HG03354 (cell line): Measurements from ENCODE around the gene TOX4.

Experiments used
- ATAC-seq: cut with Tn5 transposase; IDR thresholded peaks from one replicate; pipeline ENCODE4 v1.9.1; 2021; ENCODE audit warnings: mild to moderate bottlenecking; ENCODE audit not compliant: unreplicated experiment, poor library complexity, severe bottlenecking

The TOX4 gene

DNA sequence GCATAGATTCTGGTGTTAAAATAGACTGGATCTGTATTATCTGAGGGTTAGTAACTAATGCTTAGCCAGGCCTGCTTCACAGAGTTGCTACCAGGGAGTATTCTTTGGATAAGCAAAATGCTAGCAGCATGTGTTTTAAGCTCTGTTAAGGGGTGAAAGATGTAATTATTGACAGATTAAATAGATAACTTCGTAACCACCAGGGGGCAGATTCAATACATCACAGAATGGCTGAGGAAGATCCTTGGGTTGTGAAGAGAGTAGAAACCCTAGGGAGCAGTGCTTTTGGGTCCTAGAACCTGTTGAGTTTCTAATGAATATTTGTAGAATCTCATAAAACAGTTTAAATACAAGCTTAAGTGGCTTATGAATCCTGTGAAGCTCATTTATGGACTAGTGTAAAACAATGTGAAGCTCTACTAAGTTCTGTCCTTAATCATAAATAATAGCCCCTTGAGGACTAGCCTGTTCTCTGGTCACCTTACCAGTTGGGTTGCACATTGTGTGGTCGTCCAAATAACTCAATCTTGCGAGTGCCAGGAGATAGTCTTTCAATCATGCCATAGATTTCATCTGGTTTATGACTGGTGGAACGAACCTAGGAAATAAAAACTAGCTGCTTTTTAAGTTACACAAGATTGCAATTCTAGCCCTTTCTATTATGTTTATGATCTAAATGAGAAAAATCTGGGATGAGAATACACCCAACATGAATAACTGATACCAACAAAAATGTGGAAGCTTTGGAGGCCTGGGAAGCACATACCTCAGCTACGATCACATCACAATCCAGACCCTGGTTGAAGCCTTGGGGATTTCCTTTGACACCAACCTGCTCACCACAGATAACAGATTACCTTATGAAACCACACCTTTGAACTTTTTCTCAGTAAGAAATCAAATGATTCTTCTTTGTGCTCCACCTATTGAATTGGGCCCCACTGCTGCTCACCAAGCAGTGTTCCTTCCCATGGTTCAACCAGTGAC, 21.8 kb downstream of the TOX4 start:
- peak; percentile 60 for ATAC-seq

DNA sequence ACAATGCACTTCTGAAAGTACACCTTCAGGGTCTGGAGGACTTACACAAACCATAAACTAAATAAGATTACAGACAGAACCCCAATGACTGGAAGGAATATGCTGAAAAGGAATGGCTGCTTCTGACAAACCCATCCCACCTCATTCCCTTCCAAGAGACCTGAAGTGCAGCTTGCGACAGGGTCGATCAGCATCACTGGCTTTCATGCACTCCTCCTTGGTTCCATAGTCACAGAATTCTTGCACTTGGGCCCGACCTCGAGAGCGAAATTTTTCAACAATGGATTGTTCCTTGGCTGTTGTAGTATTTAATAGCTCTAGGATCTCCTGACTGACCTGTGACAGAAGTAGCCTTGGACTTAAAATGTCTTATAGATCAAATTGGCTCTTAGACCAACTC, 24.6 kb downstream of the TOX4 start:
- ATAC-seq: no peak

DNA sequence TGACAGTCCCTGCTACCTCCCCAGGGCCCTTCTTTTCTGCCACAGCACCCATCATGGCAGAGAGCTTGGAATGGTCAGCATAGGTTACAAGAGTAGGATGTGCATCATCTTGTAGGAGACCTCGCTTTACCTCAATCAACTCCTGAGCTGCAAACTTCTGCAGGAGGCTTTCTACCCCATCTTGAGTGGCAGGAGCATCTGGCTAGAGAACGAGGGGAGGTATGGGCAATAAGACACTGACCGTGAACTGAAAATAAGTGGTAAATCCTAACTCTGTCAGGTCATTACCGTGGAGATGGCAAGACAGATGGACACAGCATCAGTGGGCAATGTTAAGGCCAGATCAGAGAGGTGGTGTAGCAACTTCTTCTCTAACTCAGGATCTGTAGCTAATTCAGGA, 26.4 kb downstream of the TOX4 start:
- ATAC-seq: no peak

DNA sequence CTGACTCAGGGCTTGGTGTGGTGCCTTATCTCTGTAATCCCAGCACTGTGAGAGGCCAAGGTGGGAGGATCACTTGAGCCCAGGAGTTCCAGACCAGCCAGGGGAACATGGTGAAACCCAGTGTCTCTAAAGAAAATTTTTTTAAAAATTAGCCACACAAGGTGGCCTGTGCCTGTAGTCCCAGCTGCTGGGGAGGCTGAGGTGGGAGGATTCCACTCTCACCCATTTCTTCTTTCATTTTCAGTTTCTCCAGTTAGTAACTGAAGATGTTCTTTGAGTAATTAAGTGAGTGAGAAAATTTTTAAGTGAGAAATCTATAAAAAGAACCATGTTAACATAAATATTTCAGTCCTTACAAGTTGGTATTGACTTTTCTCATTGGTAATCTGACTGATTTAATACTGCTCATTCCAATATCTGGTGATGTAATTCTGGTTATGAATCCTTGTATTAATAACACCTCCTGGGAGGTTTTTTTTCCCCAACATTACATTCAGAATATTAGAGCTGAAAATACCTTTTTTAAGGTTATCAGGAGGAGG, 28.1 kb downstream of the TOX4 start:
- peak; percentile 81 for ATAC-seq

DNA sequence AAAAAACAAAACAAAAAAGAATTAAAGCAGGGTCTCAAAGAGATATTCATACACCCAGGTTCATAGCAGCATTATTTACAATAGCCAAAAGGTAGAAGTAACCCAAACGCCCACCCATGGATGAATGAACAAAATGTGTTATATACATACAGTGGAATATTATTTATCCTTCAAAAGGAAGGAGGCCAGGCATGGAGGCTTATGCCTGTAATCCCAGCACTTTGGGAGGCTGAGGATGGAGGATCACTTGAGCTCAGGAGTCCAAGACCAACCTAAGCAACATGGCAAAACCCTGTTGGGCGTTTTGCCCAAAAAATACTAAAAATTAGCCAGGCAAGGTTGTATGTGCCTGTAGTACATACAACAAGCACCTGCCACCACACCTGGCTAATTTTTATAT, 29.6 kb downstream of the TOX4 start:
- ATAC-seq: no peak

DNA sequence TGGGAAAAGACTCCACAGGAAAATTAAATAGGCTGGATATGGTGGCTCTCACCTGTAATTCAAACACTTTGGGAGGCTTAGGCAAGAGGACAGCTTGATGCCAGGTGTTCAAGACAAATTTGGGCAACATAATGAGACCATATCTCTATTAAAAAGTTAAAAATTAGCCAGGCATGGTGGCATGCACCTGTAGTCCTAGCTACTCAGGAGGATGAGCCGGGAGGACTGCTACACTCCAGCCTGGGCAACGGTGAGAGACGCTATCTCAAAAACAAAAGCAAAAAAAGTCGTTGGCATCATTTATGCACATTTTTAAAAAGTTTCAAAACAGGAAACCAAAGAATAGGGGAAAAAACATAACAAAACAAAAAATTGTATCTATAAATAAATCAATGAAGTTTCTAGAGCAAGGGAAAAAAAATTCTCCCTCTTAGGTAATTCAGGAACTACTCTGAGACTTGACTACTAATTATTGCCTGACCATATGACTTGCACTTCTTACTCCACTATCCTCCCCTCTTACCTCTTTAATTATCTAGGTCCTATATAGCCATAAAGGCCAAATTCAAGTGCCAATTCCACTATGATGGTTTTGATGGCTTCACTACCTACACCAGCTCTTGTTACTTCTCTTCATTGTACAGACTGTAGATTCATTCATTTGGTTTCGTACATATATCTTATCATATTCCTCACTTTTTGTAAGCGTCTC, 32.6 kb downstream of the TOX4 start:
- no peak for ATAC-seq

DNA sequence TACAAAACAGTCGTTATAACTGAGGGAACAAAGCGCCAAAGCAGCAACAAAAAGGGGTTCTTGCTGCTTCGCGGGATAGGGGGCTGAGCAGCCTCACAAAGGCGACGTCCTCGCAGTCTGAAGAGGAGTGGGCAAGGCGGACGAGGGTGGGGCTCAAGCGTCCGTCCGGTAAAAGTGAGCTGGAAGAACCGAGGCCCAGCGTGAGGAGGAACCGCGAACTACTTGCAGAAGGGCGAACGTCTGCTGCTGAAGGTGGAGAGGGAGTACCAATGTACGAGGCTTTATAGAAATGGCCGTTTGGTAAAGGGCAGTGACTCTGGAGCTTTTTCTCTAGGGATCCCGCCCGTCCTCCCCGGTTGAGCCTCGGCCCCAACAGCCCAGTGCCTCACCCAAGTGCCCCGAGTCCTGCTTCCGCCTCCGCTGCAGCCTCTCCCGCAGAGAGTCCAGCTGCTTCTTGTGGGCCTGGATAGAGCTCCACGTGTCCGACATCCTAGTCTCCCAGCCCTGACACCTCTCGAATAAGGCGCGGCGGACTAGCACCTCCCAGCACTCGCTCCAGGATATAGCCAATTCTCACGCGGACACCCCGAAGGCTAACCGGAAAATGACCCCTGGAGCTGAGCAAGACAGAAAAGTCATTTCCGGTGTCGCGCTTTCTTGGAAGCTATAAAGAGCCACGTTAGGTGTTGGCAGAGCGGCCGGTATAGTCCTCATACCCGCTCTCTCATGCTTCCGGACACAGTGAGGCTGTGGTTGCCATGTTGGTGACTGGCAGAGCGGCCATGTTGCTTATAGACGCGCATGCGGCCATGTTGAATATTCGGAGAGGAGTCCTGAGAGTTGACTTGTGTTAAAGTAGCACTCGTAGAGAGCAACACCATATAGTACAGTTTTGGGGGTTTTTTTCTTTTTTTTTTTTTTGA, 34.0 kb downstream of the TOX4 start, which contains the start of gene METTL3:
TSS of gene METTL3 (minus strand) at position 606 of the 923 bp plus-strand sequence. CDS start at position 489, 117 bp downstream.
- ATAC-seq: peak; percentile 98

DNA sequence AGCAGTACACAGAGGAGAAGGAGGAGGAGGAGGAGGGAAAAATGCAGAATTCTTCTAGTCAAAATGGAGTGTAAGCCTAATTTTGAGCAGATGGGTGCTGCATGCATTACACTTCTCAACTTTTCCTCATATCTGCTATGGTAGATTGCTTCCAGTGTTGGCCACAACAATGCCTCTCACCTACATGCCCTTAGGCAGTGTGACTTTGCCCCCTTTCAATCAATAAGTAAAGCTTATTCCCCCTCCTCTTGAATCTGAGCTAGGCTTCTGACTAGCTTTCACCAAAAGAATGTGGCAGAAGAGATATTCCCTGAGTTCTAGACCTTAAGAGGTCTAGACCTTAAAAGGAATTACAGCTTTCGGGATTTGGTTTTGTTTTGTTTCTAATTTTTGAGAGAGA, 37.3 kb downstream of the TOX4 start:
- no peak for ATAC-seq

DNA sequence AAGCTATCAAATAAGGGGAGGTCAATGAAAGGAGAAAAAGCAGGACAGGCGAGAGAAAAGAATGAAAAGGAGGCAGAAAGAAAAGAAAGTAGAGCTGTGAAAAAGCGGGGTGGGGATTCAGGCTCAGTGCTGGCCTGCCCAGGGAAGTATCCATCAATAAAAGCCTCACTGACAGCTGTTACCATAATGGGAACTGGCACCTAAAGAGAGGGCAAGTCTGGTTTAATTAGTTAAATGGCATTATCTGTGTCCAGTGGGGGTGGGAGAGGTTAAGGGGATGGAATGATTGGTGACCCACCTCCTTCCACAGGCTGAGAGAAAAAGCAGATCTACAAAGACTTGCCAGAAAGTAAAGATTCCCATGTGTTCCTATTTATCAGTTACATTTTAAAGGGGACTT, 41.7 kb downstream of the TOX4 start:
- ATAC-seq: no peak

DNA sequence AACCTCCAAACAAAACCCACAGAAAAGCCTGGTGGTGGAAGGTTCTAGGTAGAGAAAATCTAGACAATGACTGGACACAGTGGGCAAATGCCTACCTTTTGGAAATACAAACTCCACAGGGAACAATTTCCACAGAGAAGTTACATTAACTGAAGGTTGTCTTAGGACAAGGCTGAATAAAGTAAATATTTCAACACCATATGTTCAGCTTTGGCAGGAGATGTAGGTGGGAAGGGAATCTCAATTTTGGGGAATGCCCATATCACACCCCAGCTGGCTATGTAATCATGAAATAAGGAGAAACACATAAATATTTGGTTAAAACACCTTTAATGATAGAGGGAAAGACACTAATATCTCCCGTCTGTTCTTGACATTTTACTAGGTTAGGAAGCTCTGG, 43.8 kb downstream of the TOX4 start:
- ATAC-seq: no peak

DNA sequence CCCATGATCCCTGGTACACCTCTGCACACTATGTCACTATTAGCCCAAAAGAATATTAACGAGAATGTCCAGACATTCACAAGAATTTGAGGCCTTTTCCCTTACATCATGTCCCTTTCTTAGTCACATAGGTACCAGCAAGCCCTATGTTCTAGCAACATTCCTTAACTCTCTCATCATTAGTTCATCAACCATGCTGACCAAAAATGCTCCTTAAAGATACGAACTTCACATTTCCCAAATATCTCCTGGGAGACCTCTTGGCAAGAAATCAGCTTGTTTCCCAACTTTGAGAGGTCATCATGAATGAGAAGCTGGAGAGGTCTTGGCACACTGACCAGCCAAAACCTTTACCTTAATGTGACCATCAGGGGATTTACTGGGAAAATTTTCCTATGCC, 44.5 kb downstream of the TOX4 start:
- ATAC-seq: no peak

DNA sequence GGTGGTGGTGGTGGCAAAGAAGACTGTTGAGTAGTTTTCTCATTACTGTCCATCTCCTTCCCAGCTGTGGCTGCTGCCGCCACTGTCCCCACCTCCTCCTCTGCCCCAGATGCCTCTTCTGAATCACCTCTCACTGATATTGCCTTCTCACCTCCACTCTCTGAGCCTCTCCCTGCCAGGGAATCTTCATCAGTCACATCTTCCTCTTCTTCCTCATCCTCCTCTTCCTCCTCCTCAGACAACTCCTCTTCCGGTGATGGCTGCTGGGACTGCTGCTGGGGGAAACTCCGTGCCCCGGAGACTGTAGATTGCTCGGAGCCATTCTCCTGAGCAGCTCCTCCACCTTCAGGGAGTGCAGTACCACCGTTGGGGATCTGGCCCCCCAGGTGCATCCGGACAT, 46.2 kb downstream of the TOX4 start:
- no peak for ATAC-seq

DNA sequence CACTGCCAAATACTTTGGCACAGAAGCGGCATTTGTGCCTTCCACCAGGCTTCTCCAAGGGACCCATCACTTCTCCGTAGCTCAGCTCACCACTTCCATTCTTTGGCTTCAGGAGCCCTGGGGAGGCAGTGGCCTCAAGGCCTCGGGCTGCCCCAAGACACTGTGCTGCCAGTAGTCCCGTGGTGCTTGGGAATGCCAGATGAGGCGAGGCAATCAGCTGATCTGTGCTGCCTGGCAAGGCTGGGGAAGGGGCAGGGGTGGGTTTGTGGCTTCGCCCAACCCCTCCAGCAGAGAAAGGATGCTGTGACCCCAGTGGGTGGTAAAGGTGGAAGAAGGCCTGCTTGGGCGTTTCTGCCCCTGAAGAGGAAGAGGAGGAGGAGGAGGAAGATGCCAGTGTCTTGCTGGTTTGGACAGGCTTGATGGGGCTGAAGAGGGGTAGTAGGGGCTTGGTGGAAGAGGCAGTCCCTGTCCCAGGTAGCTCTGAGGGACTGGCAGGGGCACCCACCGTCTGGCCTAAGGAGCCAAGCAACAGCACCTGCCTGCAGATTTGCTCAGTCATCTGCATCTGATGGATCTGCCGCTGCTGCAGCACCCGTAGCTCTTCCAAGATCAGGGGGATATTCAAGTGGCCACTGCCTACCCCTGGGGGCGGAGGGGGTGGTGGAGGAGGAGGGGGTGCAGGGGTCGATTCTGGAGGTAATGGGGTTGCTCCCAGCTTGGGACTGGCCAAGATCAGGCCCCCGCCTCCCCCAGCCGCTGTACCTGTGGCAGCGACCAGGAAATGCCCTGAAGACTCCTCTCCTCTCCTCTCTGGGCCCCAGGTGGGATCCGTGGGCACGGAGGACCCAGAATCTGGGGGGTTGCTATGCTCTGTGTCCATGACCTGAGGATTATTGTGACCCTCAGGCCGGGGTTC, 47.8 kb downstream of the TOX4 start:
- ATAC-seq: no peak

DNA sequence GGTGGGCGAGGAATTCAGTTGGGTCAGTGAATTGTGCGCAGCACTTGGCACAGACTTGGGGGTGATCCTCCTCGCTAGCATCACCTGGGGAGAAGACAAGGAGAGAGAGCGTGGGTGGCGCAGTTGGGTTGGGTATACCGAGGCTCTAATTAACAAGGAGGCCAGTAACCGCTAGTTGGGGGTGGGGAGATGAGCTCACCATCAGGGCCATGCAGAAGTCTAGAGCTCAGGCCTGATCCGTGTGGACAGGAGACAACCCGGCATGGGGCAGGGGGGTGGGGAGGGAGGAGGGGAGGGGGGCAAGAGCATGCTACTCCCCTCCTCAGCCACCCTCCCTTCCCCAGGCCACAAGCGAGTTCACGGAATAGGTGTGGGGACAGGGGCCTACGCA, 48.6 kb downstream of the TOX4 start:
- ATAC-seq: no peak

DNA sequence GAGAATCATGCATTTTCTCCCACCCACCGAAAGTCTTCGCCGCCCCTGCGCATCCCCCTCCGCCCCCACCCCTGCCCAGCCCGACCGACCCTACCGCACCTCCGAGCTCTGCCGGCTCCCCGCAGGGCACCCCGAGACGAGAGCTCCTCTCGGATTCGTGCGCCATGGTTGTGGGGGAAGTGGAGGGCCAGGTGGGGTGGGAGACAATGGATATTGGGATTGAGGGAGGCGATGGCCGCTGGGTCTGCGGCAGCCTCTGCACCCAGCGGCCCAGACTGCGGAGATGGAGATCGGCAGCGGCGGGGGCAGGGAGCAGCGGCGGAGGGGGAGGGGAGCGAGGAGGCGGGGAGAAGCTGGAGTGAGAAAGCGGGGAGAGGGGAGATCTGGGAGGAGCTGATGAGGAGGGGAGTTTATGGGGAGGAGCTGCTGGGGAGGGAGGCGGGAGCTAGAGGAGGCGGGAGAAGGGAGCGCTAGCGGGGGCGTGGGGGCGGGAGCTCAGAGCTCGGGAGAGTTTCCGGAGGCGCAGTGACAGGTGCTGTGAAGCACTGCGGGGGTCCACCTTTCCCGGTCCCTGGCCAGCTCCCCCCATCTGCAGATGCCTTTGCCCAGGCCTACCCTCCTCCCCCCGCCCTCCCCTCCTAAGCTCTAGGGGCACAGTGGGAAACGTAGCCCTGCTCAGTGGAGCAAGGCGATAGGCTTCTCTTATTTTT, 49.1 kb downstream of the TOX4 start, which contains the start of gene SALL2:
TSS of gene SALL2 (minus strand) at position 385 of the 710 bp plus-strand sequence. CDS start at position 166, 219 bp downstream.
- no peak for ATAC-seq

DNA sequence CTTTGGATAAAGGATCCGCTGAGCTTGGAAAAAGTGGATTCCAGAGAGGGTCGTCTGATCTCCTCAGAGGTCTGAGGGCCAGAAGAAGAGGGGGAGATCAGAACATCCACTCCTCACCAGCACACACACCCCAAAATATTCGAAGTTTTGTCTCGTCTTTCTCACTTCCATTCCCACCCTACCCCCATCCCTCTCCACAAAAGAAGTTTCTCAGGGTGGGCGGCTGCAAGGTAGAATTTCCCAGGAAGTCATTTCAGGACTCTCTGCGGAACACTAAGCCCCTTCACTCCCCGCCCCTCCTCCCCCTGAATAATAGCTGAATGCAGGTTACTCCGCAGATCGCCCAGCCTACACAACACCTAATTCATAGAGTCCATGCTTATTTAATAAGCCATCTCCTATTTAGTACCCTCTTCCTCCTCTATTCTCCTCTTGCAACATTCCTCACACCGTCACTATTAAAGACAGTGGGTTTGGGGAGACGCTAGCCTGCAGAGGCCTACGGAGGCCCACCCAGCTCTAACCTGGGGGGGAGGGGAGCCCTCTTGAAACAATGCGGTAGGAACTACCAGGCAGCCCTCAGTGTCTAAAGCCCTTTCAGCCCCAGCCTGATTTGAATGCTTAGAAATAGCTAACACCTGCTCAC, 49.8 kb downstream of the TOX4 start:
- peak; percentile 50 for ATAC-seq

DNA sequence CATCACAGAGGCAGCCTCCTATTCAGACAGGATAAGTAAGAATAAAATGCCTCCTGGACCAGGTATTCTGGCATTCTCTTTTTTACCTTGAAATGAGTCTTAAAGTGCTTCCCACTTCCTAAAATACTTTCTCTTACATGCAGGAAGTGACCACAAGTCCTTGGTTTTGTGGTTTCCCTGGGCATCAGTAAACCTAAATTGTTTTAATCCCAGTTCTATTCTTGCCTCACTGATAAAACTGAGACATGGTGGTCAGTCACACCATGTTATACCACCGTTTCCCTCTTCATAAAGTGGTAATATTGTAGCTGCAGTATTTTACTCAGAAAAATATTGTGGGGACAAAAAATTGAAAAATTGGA, 50.3 kb downstream of the TOX4 start:
- ATAC-seq: no peak
